Adipocyte (in vitro differentiated cells): ENCODE data around the gene GOSR1.
"Not testable (repeated sequence)": the region's sequence is repeated elsewhere in the genome, so short reads cannot be mapped to it uniquely, and the experiment has no call there.

Experiments
- DNase-seq: peaks from one replicate; pipeline ENCODE4 v3.0.0-alpha.2; 2015; ENCODE audit warnings: low read depth
- H3K27me3 ChIP-seq: replicated peaks from 2 replicates; pipeline ENCODE4 v1.7.0; 2013; ENCODE audit warnings: mild to moderate bottlenecking, low read length, moderate library complexity; ENCODE audit not compliant: control insufficient read depth, insufficient read depth
- H3K36me3 ChIP-seq: 2 replicates; pipeline ENCODE4 v1.7.0; 2013; ENCODE audit warnings: low read length, mild to moderate bottlenecking, moderate library complexity; ENCODE audit not compliant: control insufficient read depth, insufficient read depth, severe bottlenecking
- H3K4me1 ChIP-seq: 2 replicates; pipeline ENCODE4 v1.7.0; 2013; ENCODE audit warnings: mild to moderate bottlenecking, low read length, moderate library complexity; ENCODE audit not compliant: control insufficient read depth, insufficient read depth
- H3K4me3 ChIP-seq: 2 replicates; pipeline ENCODE4 v1.7.0; 2013; ENCODE audit warnings: mild to moderate bottlenecking, low read length, moderate library complexity
- H3K9ac ChIP-seq: 2 replicates; pipeline ENCODE4 v1.7.0; 2013; ENCODE audit warnings: mild to moderate bottlenecking, low read length, moderate library complexity
- H3K9me3 ChIP-seq: 2 replicates; pipeline ENCODE4 v1.7.0; 2013; ENCODE audit warnings: mild to moderate bottlenecking, low read length, moderate library complexity; ENCODE audit not compliant: control insufficient read depth

The GOSR1 gene

GRCh38 chr17:30505868-30506417 lies 28.7 kb downstream of the GOSR1 start:
- H3K36me3 ChIP-seq = peaks cover 69% of the 10 kb centered on the region

GRCh38 chr17:30506481-30506880 lies 29.3 kb downstream of the GOSR1 start:
- H3K36me3 ChIP-seq = peaks cover 66% of the 10 kb centered on the region
- DNase-seq = no peak

More at GRCh38 chr17:30505868-30506417, 28.7 kb downstream of the GOSR1 start:
- no peak for DNase-seq
- H3K4me3 ChIP-seq = no peak overlapping the region
- H3K4me1 ChIP-seq = no peaks in the 10 kb centered on the region
- no peaks in the 10 kb centered on the region for H3K27me3 ChIP-seq
- H3K9ac ChIP-seq = no peak overlapping the region
- no peaks in the 10 kb centered on the region for H3K9me3 ChIP-seq

GRCh38 chr17:30513346-30513745 lies 36.1 kb downstream of the GOSR1 start:
- no peak overlapping the region for H3K9ac ChIP-seq
- peaks cover 40% of the 10 kb centered on the region for H3K36me3 ChIP-seq
- DNase-seq = peak; percentile 27
- peaks cover 26% of the 10 kb centered on the region for H3K4me1 ChIP-seq
- H3K4me3 ChIP-seq = no peak overlapping the region
- H3K27me3 ChIP-seq = no peaks in the 10 kb centered on the region
- H3K9me3 ChIP-seq = no peaks in the 10 kb centered on the region

More at GRCh38 chr17:30506481-30506880, 29.3 kb downstream of the GOSR1 start:
- H3K4me1 ChIP-seq = no peaks in the 10 kb centered on the region
- H3K9ac ChIP-seq = no peak overlapping the region
- H3K4me3 ChIP-seq = no peak overlapping the region
- H3K27me3 ChIP-seq = no peaks in the 10 kb centered on the region
- H3K9me3 ChIP-seq = no peaks in the 10 kb centered on the region

- peaks cover 43% of the 10 kb centered on the region for H3K4me1 ChIP-seq
- no peak for DNase-seq
- H3K9me3 ChIP-seq = no peaks in the 10 kb centered on the region
- no peaks in the 10 kb centered on the region for H3K27me3 ChIP-seq
- no peak overlapping the region for H3K9ac ChIP-seq
- no peak overlapping the region for H3K4me3 ChIP-seq
- H3K36me3 ChIP-seq = peaks cover 37% of the 10 kb centered on the region
Measured at GRCh38 chr17:30514895-30515596, 37.8 kb downstream of the GOSR1 start.

- no peak for DNase-seq
- Histone ChIP-seq H3K27me3 (no peaks in the 10 kb centered on the region), H3K9me3 (no peaks in the 10 kb centered on the region), H3K36me3 (peaks cover 40% of the 10 kb centered on the region), H3K4me3 (no peak overlapping the region), H3K4me1 (peaks cover 58% of the 10 kb centered on the region), H3K9ac (peak overlapping the region; percentile 54)
Measured at GRCh38 chr17:30517786-30518185, 40.6 kb downstream of the GOSR1 start.

GRCh38 chr17:30519166-30519565 lies 42.0 kb downstream of the GOSR1 start:
- Histone ChIP-seq H3K27me3 (no peaks in the 10 kb centered on the region), H3K9me3 (no peaks in the 10 kb centered on the region), H3K4me1 (peaks cover 49% of the 10 kb centered on the region), H3K36me3 (peaks cover 28% of the 10 kb centered on the region), H3K9ac (peak overlapping the region; percentile 82), H3K4me3 (peak overlapping the region; percentile 63)
- no peak for DNase-seq

- peaks cover 33% of the 10 kb centered on the region for H3K36me3 ChIP-seq
- H3K9me3 ChIP-seq = no peaks in the 10 kb centered on the region
- H3K9ac ChIP-seq = peak overlapping the region; percentile 82
- H3K4me1 ChIP-seq = peaks cover 52% of the 10 kb centered on the region
- peak overlapping the region; percentile 63 for H3K4me3 ChIP-seq
- peak; percentile 90 for DNase-seq
- H3K27me3 ChIP-seq = no peaks in the 10 kb centered on the region
Measured at GRCh38 chr17:30519707-30520106, 42.5 kb downstream of the GOSR1 start.

GRCh38 chr17:30520436-30520835 lies 43.2 kb downstream of the GOSR1 start:
- peak overlapping the region; percentile 63 for H3K4me3 ChIP-seq
- peaks cover 31% of the 10 kb centered on the region for H3K36me3 ChIP-seq
- H3K9me3 ChIP-seq = no peaks in the 10 kb centered on the region
- H3K27me3 ChIP-seq = no peaks in the 10 kb centered on the region
- peaks cover 53% of the 10 kb centered on the region for H3K4me1 ChIP-seq
- DNase-seq = peak; percentile 79
- peak overlapping the region; percentile 82 for H3K9ac ChIP-seq

- peak overlapping the region; percentile 63 for H3K4me3 ChIP-seq
- H3K9ac ChIP-seq = peak overlapping the region; percentile 82
- H3K36me3 ChIP-seq = peaks cover 28% of the 10 kb centered on the region
- no peak for DNase-seq
- H3K27me3 ChIP-seq = no peaks in the 10 kb centered on the region
- H3K4me1 ChIP-seq = peaks cover 52% of the 10 kb centered on the region
- H3K9me3 ChIP-seq = no peaks in the 10 kb centered on the region
Measured at GRCh38 chr17:30520882-30521281, 43.7 kb downstream of the GOSR1 start.

- peaks cover 24% of the 10 kb centered on the region for H3K36me3 ChIP-seq
- no peak overlapping the region for H3K4me3 ChIP-seq
Measured at GRCh38 chr17:30521766-30522165, 44.6 kb downstream of the GOSR1 start.

GRCh38 chr17:30523236-30523635 lies 46.0 kb downstream of the GOSR1 start:
- Histone ChIP-seq H3K4me1 (peaks cover 45% of the 10 kb centered on the region), H3K36me3 (peaks cover 17% of the 10 kb centered on the region)
- DNase-seq, H3K9me3 ChIP-seq, H3K4me3 ChIP-seq, H3K27me3 ChIP-seq, H3K9ac ChIP-seq: not testable (repeated sequence)

More at GRCh38 chr17:30521766-30522165, 44.6 kb downstream of the GOSR1 start:
- Histone ChIP-seq H3K9ac (peak overlapping the region; percentile 82), H3K4me1 (peaks cover 52% of the 10 kb centered on the region), H3K27me3 (no peaks in the 10 kb centered on the region), H3K9me3 (no peaks in the 10 kb centered on the region)
- DNase-seq = no peak
